NCI-H2081 (cell line): Measurements from ENCODE around the gene REG4.
"Not testable (repeated sequence)": the region's sequence is repeated elsewhere in the genome, so short reads cannot be mapped to it uniquely, and the experiment has no call there.

ENCODE experiments used
- DNase-seq, 2 experiments: peaks; one replicate each; lab custom pipeline; 2025; lab: John Stamatoyannopoulos, UW

Gene REG4

DNA sequence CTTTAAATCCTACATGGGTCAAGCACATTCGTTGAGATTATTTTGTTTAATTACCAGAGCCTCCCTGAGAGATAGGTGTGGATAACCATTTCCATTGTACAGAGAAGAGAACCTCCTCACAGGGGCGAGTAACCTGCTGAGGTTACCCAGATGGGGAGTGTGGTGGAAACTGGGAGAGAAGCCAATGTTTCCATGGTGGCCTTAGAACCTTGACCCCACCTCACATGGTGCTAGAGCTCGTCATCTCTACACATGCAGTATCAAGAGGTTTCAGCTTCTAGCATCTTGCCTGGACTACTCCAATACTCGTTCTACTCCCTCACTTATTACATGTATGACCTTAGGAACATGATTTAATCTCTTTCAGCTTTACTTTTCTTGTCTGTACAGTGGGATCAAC is 4.8 kb downstream of the REG4 start:
- no peak for DNase-seq

DNA sequence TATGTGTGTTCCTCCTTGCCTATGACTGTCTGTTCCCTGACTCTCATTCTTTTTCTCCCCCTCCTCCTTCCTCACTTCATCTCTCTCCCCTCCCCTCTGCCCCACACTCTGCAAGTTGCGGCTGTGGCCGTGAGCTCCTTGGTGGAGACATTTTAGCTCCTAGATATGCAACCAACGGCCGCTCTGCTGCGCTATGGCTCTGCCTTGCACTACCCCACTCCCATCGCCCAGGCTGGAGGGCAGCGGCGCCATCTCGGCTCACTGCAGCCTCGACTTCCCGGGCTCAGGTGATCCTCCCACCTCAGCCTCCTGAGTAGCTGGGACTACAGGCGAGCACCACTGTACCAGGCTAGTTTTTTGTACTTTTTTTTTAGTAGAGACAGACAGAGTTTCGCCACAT is 5.5 kb downstream of the REG4 start:
- no peak for DNase-seq

DNA sequence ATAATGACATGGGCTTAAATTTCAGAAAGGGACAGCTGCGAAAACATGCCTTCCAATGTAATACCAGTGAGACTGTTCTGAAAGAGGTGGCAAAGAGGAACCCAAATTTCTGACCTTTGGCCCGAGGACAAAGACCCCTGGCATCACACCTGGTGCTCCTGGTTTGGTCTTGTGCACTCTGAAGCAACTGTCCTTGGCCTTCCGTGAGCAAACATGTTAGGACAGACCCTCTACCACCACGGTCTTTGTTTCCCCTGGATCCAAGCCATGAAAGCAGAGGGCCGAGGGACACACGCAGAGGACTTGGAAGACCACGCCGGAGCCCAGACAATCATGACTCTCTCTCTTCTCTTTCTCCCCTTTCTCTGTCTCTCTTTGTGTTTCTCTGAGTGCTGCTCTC is 6.0 kb downstream of the REG4 start:
- no peak for DNase-seq

DNA sequence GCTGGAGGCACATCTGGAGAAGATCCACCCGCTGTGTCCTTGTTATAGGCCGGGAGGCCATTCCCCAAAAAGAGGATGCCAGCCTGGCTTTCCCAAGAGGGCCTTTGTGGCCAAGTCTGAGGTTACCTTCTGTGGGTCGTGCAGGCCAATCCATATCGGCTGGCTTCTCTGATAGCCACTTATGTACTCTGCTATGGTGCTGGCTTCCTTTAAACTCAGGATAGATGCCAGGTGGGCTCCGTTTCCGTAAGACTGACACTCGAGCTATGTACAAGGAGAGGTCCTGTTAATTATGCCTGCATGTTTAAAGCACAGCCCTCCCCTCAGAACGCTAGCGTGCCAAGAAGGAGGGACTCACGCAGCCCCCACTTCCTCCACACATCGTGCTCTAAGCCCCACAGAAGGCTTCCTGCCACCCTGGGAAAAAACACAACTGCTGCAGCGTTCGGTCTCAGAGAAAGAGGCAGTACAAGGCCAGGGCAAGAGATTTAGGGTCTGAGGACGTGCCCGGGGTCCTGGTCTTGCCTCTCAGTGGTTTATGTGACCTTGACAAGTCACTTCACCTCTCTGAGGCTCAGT is 11.6 kb downstream of the REG4 start:
- DNase-seq: no peak

DNA sequence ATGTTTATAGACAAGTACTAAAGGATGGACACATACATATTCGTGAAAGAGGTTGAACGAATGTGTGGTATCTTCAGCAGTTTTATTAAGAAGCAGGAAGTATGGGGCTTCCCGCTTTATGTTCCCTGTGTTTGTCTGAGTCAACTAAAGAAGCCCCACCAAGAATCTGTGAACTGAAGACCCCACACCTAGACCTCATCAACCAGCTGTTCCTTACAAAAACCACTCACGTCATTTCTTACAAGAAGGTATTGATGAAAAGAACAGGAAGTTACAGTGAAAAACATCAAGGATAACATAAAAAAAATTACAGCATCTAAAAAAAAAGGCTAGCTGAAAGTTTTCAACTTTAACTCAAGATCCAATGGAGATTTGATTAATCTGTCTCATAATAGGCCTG is 12.3 kb downstream of the REG4 start:
- no peak for DNase-seq

DNA sequence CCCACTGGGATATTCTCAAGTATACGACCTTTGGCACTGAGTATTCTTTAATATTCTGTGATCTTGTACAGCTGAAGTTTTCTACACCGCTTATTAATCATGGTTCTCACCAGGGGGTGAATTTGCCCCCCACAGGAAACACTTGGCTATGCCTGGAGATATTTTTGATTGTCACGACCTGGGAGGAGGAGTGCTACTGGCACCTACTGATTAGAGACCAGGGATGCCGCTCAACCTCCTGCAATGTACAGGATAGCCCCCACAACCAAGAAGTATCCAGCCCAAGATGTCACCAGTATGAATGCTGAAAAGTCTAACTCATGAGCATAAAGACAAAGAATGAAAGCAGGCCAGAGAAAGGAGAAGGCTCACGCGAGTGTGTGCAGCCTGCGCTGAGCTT is 13.7 kb downstream of the REG4 start:
- DNase-seq: no peak

DNA sequence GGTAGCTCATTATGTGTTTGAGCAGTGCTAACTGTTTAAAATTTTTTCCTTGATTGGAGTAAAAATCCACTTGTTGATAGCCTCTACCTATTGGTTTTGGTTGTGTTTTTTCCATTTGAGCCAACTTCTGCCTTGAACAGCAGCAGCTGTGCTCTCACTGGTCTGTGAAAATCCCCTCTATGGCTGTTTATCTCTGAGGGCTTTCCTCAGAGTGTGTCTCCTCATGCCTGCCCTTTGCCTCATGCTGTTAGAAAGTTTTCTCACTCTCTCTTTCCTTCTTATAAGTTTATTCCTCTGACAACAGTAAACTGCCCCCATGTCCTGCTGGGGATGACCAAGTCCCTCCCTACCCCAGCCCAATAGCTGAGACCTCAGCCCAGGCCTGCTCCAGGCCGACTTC is 14.1 kb downstream of the REG4 start:
- no peak for DNase-seq

DNA sequence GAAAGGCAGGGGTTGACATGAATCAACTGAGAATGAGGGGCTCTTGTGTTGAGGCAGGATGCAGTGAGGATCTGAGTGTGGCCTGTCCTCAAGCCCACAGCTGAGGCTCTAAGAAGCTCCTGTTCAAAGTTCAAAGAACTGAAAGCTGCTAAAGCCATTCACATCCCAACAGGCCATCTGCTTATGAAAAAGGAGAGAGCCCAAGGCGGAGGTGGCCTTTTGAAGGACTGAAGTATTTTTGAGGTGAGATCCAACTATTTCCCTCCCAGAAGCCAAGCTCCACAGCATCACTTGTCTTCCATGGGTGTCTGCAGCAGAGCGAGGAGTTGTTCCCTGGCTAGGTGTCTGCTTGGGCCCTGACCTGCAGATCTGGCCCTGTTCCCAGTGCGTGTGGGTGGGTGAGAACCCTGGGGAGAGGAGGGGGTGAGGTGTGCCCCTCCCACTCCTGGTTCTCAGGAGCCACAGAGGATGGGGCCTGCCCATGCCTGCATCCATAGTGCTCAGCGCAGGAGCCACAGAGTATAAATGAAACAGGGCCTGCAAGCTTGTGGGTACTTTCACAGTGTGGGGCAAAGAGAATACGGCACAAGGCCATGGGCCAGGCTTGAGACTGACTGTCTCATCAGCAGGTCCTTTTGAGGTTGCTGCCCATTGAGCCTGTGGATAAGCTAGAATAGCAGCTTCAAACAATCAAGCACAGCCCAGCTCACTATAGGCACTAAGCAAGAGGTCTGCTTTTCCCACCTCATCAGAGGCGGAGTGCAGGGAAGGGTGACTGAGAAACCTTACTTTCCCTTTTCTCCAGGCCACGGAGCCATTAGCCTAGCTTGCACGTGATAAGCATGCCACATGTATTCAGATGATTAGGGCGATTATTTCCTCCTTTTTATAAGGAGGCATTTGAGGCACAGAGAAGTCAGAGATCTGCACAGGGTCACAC is 15.7 kb downstream of the REG4 start:
- no peak for DNase-seq

DNA sequence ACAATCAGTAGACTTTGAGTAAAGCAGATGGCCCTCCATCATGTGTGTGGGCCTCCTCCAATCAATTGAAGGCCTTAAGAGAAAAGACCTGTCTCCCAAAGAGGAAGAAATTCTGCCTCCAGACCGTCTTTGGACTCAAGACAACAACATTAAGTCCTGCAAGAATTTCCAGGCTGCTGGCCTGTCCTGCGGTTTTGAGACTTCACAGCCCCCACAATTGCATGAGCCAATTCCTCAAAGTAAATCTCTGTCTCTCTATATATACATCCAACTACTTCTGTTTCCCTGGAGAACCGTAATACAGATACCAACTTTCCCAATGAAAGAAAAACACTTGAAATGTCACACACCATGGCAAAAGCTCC is 16.4 kb downstream of the REG4 start:
- DNase-seq: no peak

DNA sequence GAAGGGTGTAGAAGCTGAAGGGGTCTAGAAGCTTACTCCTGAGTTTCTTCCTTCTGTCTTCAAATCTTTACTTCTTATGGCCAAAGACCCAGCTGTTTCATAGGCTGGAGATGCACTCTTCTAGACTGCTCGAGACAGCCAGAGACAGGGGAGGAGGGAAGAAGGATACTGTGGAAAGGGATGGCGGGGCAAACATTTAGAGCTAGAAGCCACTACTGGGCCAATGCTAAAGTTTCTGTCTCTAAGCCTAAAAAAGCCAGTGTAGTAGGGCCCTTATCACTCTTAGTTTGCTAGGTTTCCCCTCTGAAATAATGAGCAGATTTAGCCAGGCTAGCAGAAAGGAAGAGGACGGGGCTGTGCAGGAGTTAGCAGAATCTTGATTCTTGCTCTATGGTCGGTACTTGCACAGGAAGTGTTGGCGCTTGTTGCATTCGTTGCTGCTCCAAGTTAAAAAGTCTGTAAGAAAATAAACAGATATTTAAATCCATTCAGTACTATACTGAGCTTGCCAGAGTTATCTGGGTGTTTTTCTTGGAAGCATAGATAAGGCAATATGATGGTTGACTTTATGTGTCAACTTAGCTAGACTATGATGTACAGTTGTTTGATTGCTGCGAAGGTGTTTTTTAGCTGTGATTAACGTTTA is 16.9 kb downstream of the REG4 start:
- DNase-seq: no peak

DNA sequence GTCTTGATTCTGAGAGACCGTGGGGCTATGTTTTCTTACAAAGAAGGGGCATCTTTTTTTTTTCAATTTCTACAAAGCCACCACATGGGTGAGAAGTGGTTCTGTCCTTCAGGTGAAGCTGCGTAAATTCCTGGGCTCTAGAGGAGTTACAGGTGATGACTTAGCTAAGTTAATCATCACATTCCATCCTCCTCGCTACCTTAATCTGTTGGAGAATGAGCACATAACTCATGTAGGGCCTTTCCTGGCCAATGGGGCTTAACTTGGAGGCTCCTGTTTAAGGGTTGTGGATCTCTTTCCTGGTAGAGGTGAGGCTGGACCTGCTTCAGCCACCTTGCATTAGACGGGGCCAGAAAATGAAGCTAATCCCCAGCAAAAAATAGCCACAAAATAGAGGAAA is 19.9 kb downstream of the REG4 start:
- DNase-seq: no peak

DNA sequence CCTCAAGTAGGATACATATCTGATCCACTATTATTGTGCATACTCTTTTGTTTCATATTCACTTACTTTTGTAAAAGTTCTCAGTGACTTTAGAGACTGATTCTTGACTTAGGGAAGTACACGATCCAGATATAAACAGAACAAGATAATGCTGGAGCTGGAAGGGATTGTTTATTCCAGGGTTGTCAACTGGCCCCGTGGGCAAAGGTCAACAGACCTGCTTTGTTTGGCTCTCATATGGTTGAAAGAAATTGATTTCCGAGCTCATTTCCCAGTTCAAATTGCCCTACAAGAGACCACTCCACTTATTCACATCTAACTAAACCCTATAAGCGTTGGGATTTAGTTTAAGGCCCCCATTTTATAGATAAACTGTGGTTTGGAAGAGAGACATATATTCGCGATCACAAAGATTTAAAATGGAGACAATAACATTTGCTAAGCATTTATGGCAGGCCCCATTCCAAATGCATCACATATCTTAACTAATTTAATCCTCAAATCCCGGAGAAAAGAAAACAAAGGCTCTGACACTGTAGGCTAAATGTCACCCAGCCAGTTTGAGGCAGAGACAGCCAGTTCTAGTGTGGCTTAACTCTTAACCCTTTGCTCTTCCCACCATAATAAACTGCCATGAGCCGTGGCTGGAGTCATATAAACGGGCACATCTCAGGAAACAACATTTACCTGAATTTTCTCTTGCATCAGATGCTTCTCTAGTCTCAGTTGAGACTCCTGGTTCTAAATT is 20.6 kb downstream of the REG4 start:
- no peak for DNase-seq

DNA sequence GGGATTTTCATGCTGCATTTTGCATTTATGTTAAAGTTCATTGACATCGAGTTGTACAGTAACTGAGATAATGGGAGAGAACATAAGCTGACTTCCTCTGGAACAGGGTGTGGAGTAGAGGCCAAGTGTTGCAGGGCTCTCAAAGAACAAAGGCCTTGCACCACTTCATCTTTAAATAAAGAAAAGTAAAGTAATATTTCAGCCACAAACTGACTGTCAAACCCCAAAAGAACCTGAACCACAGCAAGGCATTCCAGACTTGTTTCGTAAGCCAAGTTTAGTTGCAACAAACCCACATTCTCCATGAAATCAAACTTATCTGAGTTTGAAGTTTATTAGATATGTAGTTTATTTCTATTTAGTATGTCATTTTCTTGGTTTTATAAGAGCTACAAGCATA is 23.5 kb downstream of the REG4 start:
- DNase-seq: no peak

DNA sequence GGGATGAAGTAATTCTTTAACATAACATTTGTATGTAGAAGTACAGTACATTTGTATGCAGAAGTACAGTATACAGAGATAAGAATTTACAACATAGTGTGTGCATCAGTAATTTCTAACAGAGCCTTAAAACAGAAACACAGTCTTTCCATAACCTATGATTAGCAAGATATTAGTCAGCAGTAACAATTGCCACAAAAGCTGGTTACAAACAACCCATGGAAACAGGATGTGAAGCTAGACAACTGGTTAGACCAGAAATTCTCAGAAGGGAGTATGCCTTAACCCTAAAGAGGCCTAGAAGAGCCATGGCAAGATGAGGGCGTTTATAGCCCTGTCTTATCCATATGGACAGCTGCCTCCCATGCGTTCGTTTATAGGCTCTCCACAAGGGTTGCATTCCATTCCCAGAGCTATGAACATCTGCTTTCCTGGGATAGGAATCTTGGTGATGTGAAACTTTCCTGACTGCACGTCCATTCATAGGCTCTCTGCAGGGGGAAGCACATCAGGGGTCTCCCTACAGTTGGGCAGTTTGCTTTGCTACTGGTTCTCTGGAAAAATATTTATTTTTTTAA is 24.7 kb downstream of the REG4 start:
- not testable (repeated sequence) for DNase-seq

DNA sequence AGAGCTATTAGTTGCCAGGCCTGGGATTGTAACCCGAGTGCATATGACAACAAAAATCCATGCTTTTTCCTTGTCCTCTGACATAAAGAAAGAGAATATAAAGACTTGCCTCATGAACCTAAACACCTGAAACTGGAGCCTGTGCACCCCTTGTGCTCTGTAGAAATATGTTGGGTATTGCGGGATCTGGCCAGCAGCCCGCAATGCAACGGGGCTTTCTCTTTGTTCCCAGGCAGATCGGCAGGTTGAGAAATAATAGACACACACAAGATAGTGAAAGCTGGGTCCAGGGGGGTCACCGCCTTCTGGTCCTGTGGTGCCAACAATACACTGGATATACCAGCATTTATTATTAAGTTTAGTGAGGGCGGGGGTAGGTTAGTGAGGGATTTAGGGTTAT is 25.2 kb downstream of the REG4 start:
- DNase-seq: not testable (repeated sequence)

DNA sequence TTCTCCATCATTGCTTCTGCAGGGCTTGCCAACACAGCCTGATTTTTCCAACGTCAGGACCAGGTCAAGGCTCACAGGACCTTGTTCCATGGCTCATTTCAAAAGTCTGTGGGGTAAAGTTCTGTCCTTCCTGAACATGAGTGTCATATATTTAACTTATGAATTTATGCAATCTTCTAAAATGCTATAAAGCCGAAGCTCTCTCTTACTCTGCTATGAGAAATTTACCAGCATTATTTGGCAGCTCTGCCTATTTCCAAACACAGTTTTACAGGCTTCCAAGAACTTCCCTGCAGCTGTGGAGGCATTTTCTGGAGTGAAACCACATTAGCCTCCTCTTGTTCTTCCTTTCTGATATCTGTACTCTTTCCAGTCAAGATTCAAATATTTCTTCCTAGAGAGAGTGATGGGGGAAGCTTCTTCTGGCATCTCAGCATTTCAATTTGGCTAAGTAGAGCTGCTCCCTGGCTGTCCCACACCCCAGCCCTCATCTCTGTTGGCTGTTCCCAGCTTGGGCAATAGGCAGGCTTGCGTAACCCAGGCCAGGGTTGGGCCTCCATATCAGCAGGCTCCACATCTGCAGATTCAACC is 27.0 kb downstream of the REG4 start:
- DNase-seq: no peak

DNA sequence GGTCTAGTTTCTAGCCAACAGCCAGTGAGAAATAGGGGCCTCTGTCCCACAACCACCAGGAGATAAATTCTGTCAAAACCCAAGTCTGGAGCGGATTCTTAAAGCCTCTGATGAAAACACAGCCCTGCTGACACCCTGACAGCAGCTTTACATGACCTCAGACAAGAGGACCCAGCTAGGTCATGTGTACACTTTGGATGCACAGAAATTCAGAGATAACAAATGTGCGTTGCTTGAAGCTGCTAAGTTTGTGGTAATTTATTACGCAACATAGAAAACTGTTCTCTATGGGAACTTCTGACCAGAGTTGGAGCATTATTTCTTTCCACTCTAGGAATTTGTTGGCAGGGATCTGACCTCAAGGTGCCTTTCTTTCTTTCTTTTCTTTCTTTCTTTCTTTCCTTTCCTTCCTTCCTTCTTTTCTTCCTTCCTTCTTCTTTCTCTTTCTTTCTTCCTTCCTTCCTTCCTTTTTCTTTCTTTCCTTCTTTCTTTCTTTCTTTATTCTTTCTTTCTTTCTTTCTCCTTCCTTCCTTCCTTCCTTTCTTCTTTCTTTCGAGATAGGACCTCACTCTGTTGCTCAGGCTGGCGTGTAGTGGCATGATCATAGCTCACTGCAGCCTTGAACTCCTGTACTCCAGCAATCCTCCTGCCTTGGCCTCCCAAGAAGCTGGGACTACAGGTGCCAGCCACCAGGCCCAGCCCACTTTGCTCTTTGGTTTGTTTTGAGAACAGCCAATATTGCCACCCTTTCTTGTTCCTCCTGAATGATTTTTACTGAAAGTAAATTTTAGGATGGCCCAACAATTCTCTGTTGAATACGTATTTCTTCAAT is 27.7 kb downstream of the REG4 start:
- DNase-seq: no peak

DNA sequence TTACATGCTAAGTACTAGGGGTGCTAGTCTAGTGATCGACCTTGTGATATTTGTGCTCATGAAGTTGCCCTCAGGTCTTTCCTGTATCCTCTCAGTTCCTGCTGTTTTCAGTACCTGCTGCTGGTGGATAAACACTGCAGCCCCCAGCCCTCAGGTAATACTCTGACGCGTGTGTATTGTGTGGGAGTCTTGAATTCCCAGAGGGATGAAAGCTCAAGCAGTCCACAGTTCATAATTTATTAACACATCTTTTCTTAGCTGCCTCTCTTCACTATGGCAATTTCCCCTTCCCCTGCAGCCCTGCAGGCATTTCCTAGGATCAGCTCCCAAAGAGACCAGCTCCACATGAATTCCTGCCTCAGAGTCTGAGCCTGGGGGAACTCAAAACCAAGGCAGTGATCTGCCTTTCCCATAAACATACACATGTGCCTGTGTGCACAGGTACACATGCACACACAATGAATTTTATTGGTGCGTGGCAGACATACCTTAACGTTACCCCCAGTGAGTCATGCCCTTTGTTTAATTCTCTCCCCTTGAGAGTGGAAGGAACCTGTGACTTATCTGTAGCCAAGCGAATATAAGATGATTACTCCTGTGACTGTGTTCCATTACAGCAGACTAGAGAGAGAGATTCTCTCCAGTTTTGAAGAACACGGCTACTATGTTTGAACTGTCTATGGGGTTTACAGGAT is 28.5 kb downstream of the REG4 start:
- no peak for DNase-seq

DNA sequence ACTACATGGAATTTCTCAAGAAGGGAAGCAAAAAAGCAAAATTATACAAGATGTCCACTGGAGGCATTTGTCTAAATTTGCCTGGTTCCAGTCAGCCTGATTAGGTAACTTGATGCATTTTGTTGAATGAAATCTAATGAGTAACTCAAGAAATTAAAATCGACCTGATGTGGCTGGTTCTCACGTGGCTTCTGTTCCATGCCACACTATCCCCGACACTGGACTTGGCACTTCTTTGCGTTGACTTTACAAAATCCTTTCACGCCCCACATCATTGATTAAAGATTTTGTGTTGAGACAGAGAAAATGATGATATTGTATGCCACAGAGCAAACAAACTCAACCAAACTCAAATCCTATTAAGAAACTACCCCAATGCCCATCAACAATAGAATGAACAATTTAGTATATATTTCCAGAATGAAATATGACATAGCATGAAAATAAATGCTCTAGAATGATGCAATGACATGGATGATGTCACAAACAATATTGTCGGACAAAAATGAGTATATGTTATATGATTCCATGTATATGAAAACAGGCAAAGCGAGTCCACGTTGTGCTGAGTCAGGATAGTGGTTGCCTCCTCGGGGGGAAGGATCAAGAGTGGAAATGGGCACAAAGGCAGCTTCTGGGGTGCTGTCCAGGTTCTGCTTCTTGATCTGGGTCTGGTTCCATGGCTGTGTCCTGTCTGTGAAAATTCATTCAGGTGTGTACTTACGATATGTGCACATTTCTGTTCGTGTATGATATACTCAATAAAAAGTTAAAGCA is 29.6 kb downstream of the REG4 start:
- no peak for DNase-seq
